Activated T-helper 2 cell treated with anti-CD3 and anti-CD28 coated beads, Interferon-gamma antibody, Interleukin-2, Interleukin-4, amounts not matched to agents 10 μg/mL and 5 μg/mL and 100 μg/mL, durations not matched to agents 14 hours and 24 hours and 36 hours (primary cell): Measurements from ENCODE around the gene RHBDF1. TPM values are rescaled to one million over a fixed set of nuclear protein-coding genes. Genes with fewer than 3 reads are reported as not detected.
"Not testable (repeated sequence)": the region's sequence is repeated elsewhere in the genome, so short reads cannot be mapped to it uniquely, and the experiment has no call there.

Experiments used
- DNase-seq: peaks from one replicate; pipeline ENCODE4 v3.0.0; 2021; ENCODE audit warnings: low spot score
- H3K27ac Mint-ChIP-seq: one replicate; pipeline ENCODE4 v1.8.0; 2021; ENCODE audit warnings: mixed read lengths
- H3K27me3 Mint-ChIP-seq: one replicate; pipeline ENCODE4 v1.8.0; 2021; ENCODE audit warnings: low read depth, mixed read lengths
- H3K36me3 Mint-ChIP-seq: one replicate; pipeline ENCODE4 v1.8.0; 2021; ENCODE audit warnings: low read depth, mixed read lengths
- H3K4me1 Mint-ChIP-seq: one replicate; pipeline ENCODE4 v1.8.0; 2021; ENCODE audit warnings: low read depth, mixed read lengths
- H3K4me3 Mint-ChIP-seq: one replicate; pipeline ENCODE4 v1.8.0; 2021; ENCODE audit warnings: low read depth, mild to moderate bottlenecking, moderate library complexity, mixed read lengths
- H3K9me3 Mint-ChIP-seq: one replicate; pipeline ENCODE4 v1.8.0; 2021; ENCODE audit warnings: mixed read lengths
- intact Hi-C: fragments of 100-400 bp; cut with micrococcal nuclease; formaldehyde crosslinking; loops from one replicate; pipeline ENCODE4 v1.15.1; 2023
- total RNA-seq: library from RNA; stranded (reverse); gene quantifications from 2 replicates; pipeline ENCODE4 v1.2.3, GENCODE V29; 2022

Gene RHBDF1
- total RNA-seq, 1 donor from 2014 or later: 1.6 TPM

GRCh38 chr16:57711-58110 is 14.7 kb downstream of the RHBDF1 start:
- H3K27ac Mint-ChIP-seq: no peak overlapping the region
- no peak overlapping the region for H3K4me3 Mint-ChIP-seq
- DNase-seq: no peak
- no peaks in the 10 kb centered on the region for H3K27me3 Mint-ChIP-seq
- intact Hi-C loops: no loop called here
- no peaks in the 10 kb centered on the region for H3K9me3 Mint-ChIP-seq
- peaks cover 10% of the 10 kb centered on the region for H3K4me1 Mint-ChIP-seq
- peaks cover 20% of the 10 kb centered on the region for H3K36me3 Mint-ChIP-seq

- H3K27me3 Mint-ChIP-seq: no peaks in the 10 kb centered on the region
- intact Hi-C loops: no loop called here
- no peak for DNase-seq
- H3K9me3 Mint-ChIP-seq: no peaks in the 10 kb centered on the region
- H3K4me1 Mint-ChIP-seq: peaks cover 13% of the 10 kb centered on the region
- peaks cover 27% of the 10 kb centered on the region for H3K36me3 Mint-ChIP-seq
- H3K27ac Mint-ChIP-seq: no peak overlapping the region
- H3K4me3 Mint-ChIP-seq: peak overlapping the region; percentile 24
Observed at GRCh38 chr16:56231-56927, 16.1 kb downstream of the RHBDF1 start.

DNA sequence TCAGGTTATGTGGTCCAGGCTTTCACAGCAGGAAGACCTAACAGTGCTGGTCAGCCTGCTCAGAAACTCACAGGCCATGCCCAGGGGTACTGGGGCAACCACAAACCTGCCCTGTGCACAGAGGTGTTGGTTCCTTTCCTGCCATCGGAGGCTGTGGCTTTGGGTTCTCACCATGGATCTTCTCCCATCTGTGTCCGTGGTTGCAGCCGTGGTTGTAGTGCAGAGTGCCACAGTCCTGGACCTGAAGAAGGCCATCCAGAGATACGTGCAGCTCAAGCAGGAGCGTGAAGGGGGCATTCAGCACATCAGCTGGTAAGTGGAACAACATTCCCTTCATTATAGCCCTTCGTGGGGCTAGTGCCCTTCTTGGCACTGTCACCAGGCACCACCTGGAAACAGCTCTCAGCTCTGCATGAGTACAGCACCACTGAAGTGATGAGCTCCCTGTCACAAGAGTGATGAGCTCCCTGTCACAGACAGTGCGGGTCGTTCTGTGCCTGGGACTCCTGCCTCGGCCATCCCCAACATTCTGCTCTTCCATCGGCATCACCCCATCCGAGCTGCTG is 16.8 kb downstream of the RHBDF1 start:
- Mint-ChIP-seq H3K36me3 (peaks cover 34% of the 10 kb centered on the region), H3K4me1 (peaks cover 19% of the 10 kb centered on the region), H3K9me3 (no peaks in the 10 kb centered on the region), H3K27me3 (no peaks in the 10 kb centered on the region), H3K4me3 (peak overlapping the region; percentile 76), H3K27ac (no peak overlapping the region)
- no peak for DNase-seq
- intact Hi-C loops: no loop called here

DNA sequence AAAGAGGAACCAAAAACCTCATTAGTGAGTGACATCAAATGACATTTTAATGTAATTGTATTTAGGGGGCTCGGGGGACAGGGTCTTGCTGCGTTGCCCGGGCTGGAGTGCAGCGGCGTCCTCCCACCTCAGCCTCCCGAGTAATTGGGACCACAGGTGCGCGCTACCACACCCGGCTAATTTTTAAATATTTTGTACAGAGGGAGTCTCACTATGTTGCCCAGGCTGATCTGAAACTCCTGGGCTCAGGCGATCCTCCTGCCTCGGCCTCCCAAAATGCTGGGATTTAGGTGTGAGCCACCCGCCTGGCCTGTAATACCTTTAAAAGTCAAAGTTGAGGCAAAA is 18.2 kb downstream of the RHBDF1 start:
- Mint-ChIP-seq H3K36me3 (peaks cover 40% of the 10 kb centered on the region), H3K27ac (no peak overlapping the region), H3K9me3 (no peaks in the 10 kb centered on the region), H3K4me1 (peaks cover 20% of the 10 kb centered on the region), H3K4me3 (peak overlapping the region; percentile 97), H3K27me3 (no peaks in the 10 kb centered on the region)
- intact Hi-C loops: no loop called here
- DNase-seq: no peak

DNA sequence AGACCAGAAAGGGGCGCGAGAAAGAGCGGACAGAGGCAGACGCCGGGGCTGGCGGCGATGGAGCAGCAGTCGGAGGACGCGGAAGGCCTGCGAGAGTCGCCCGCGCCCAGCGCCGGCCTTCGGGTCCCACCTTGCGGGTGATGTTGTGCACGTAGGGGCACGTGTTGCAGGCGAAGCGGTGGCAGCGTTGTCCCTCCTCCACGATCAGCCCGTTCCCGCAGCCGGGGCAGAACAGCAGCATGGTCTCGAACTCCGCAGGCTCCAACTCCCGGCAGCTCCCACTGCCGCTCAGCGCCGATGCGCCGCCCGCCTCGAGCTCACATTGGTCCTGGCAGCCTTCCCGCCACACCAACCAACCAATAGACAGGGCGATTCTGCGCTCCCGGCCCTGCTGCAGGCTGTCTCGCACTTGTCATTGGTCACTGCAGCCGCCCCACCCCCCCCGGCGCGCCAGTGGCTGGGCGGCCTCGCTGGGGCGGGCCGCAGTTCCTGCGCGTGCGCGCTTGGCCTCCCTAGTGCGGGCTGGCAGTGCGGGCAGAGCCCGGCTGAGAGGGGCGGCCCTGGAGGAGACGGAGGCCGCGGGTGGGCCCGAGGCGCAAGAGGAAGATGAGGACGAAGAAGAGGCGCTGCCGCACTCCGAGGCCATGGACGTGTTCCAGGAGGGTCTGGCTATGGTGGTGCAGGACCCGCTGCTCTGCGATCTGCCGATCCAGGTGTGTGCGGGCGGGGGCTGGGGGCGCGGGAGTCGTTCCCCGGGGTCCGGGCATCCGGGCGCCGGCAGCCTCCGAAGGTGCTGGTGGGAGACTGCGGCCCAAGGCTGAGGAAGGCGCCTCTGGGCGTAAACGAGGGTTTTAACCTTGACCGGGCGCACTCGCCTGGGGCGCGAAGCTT is 18.8 kb downstream of the RHBDF1 start, which contains the start of the genes POLR3K and SNRNP25:
Gene POLR3K (minus strand): TSS at position 263 of the 891 bp plus-strand sequence. CDS start 22 bp downstream, at position 241.
Gene SNRNP25 (plus strand): TSS at position 483 of the 891 bp plus-strand sequence. CDS start 189 bp downstream, at position 672.
- Mint-ChIP-seq H3K9me3 (no peaks in the 10 kb centered on the region), H3K27ac (peak within 1 kb of the TSS; percentile 85), H3K36me3 (peaks cover 43% of the 10 kb centered on the region), H3K4me3 (peak within 1 kb of the TSS; percentile 97), H3K4me1 (peaks cover 20% of the 10 kb centered on the region), H3K27me3 (no peaks in the 10 kb centered on the region)
- DNase-seq: peak; percentile 96
- intact Hi-C loops: loop anchor here (1.0 to 2.0 kb wide), 2 partner anchors 12 to 25 kb away; partner anchors contain the start of gene MPG

GRCh38 chr16:50769-51591 is 21.5 kb downstream of the RHBDF1 start:
- Mint-ChIP-seq H3K4me3 (peak overlapping the region; percentile 97), H3K36me3 (peaks cover 45% of the 10 kb centered on the region), H3K27me3 (no peaks in the 10 kb centered on the region), H3K4me1 (peaks cover 24% of the 10 kb centered on the region), H3K27ac (peak overlapping the region; percentile 12), H3K9me3 (no peaks in the 10 kb centered on the region)
- intact Hi-C loops: no loop called here
- DNase-seq: no peak

DNA sequence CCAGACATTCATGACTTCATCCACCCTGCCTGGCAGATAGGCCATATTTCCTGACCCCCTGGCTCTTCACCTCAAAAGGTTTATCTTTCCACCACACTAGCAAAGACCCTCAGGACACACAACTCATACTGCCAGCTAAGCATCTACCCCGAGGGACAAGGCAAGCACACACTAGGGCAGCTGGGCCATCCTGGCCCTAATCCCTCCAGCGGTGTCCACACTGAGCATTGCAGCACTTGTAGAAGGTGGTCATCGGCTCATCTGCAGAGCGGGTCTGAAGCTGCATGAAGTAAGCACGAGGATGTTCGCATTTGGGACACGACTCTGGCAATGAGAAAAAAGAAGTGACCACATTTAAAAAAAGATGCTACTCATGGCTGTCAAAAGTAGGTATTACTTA is 25.2 kb downstream of the RHBDF1 start:
- Mint-ChIP-seq H3K27me3 (no peaks in the 10 kb centered on the region), H3K27ac (no peak overlapping the region), H3K36me3 (peaks cover 75% of the 10 kb centered on the region), H3K4me3 (no peak overlapping the region), H3K4me1 (peaks cover 25% of the 10 kb centered on the region), H3K9me3 (no peaks in the 10 kb centered on the region)
- no peak for DNase-seq
- intact Hi-C loops: no loop called here

DNA sequence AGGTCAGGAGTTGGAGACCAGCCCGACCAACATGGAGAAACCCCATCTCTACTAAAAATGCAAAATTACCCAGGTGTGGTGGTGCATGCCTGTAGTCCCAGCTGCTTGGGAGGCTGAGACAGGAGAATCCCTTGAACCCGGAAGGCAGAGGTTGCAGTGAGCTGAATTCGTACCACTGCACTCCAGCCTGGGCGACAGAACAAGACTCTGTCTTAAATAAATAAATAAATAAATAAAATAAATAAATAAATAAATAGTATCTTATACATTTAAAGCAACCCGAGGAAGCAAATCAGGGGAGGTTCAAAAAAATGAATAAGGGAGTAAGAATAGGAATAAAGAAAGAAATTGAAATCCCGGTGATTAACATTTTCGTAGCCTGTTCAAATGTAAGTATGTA is 25.9 kb downstream of the RHBDF1 start:
- DNase-seq, H3K4me3 Mint-ChIP-seq, intact Hi-C loops, H3K27me3 Mint-ChIP-seq, H3K9me3 Mint-ChIP-seq, H3K27ac Mint-ChIP-seq: not testable (repeated sequence)
- Mint-ChIP-seq H3K4me1 (peaks cover 30% of the 10 kb centered on the region), H3K36me3 (peaks cover 77% of the 10 kb centered on the region)

GRCh38 chr16:45454-45853 is 27.0 kb downstream of the RHBDF1 start:
- peaks cover 21% of the 10 kb centered on the region for H3K4me1 Mint-ChIP-seq
- H3K36me3 Mint-ChIP-seq: peaks cover 74% of the 10 kb centered on the region
- H3K27me3 Mint-ChIP-seq: no peaks in the 10 kb centered on the region
- no peaks in the 10 kb centered on the region for H3K9me3 Mint-ChIP-seq
- no peak for DNase-seq
- intact Hi-C loops: no loop called here
- no peak overlapping the region for H3K4me3 Mint-ChIP-seq
- H3K27ac Mint-ChIP-seq: no peak overlapping the region

- H3K27me3 Mint-ChIP-seq: no peaks in the 10 kb centered on the region
- H3K9me3 Mint-ChIP-seq: no peaks in the 10 kb centered on the region
- H3K36me3 Mint-ChIP-seq: peaks cover 70% of the 10 kb centered on the region
- H3K27ac Mint-ChIP-seq: no peak overlapping the region
- H3K4me1 Mint-ChIP-seq: peaks cover 21% of the 10 kb centered on the region
- intact Hi-C loops: no loop called here
- no peak for DNase-seq
- no peak overlapping the region for H3K4me3 Mint-ChIP-seq
Observed at GRCh38 chr16:44655-45054, 27.8 kb downstream of the RHBDF1 start.

DNA sequence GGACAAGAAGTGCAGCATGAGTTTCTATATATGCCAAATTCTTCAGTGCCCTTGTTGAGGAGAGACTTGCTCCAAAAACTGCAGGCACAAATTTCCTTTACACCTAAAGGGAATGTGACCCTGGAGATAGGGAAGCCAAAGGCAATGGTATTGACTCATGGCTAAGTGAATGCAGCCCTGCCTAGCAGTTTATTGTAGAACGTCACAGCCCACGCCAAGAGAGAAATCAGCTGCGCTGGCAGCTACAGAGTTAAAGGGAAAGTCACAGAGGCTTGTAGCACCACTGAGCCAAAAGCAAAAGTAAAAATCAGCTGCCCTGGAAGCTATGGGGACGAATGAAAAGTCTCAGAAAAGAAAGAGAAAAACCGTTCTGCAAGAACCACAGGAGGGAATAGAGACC is 29.1 kb downstream of the RHBDF1 start:
- Mint-ChIP-seq H3K4me3 (no peak overlapping the region), H3K36me3 (peaks cover 68% of the 10 kb centered on the region), H3K9me3 (no peaks in the 10 kb centered on the region), H3K27me3 (no peaks in the 10 kb centered on the region), H3K4me1 (peaks cover 29% of the 10 kb centered on the region), H3K27ac (no peak overlapping the region)
- intact Hi-C loops: no loop called here
- DNase-seq: no peak

GRCh38 chr16:42691-43090 is 29.7 kb downstream of the RHBDF1 start:
- intact Hi-C loops: no loop called here
- Mint-ChIP-seq H3K27me3 (no peaks in the 10 kb centered on the region), H3K4me1 (peaks cover 30% of the 10 kb centered on the region), H3K36me3 (peaks cover 64% of the 10 kb centered on the region), H3K27ac (peak overlapping the region; percentile 5), H3K9me3 (no peaks in the 10 kb centered on the region), H3K4me3 (no peak overlapping the region)
- no peak for DNase-seq
